GM20000 (cell line): ENCODE data around the gene CTXN1.

Experiments
- DNase-seq: peaks from one replicate; pipeline ENCODE4 v3.0.0; 2012; ENCODE audit warnings: low spot score
- TF ChIP-seq, protein P1 (sequence below): IDR thresholded peaks from 2 replicates; pipeline ENCODE4 v1.5.1; 2012; ENCODE audit warnings: mild to moderate bottlenecking, control low read depth; ENCODE audit errors: extremely low read depth, missing control alignments

The CTXN1 gene

DNA sequence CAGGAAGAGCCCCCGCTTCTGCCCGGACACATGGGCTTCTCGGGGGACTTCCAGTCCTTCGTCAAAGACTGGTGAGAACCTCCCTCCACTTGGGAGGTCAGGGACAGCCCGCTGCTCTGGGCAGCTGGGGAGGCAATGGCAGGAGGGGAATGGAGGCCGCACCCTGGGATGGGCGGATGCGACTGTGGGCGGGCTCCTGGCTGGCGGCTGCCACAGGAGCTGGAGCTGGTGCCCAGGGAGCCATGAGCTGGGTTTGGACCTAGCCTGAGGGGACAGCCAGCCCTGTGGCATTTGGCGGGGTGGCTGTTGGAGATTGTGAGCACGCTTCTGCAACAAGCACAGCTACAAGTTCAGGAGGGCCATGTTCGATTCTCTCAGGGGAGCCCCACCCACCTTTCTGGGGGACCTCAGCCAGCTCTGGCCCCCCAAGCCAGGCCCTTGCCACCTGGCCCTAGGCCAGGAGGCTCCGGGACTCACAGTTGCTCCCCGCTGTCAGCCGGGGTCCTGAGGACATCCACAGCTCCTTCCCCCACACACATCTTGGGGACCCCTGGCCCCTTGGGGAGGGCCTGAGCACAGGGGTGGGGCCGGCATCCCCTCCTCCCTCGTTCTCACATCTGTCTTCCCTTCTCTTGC lies 14.3 kb downstream of the CTXN1 start:
- no peak for DNase-seq
- TF ChIP-seq, protein P1, sequence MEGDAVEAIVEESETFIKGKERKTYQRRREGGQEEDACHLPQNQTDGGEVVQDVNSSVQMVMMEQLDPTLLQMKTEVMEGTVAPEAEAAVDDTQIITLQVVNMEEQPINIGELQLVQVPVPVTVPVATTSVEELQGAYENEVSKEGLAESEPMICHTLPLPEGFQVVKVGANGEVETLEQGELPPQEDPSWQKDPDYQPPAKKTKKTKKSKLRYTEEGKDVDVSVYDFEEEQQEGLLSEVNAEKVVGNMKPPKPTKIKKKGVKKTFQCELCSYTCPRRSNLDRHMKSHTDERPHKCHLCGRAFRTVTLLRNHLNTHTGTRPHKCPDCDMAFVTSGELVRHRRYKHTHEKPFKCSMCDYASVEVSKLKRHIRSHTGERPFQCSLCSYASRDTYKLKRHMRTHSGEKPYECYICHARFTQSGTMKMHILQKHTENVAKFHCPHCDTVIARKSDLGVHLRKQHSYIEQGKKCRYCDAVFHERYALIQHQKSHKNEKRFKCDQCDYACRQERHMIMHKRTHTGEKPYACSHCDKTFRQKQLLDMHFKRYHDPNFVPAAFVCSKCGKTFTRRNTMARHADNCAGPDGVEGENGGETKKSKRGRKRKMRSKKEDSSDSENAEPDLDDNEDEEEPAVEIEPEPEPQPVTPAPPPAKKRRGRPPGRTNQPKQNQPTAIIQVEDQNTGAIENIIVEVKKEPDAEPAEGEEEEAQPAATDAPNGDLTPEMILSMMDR: no peak

DNA sequence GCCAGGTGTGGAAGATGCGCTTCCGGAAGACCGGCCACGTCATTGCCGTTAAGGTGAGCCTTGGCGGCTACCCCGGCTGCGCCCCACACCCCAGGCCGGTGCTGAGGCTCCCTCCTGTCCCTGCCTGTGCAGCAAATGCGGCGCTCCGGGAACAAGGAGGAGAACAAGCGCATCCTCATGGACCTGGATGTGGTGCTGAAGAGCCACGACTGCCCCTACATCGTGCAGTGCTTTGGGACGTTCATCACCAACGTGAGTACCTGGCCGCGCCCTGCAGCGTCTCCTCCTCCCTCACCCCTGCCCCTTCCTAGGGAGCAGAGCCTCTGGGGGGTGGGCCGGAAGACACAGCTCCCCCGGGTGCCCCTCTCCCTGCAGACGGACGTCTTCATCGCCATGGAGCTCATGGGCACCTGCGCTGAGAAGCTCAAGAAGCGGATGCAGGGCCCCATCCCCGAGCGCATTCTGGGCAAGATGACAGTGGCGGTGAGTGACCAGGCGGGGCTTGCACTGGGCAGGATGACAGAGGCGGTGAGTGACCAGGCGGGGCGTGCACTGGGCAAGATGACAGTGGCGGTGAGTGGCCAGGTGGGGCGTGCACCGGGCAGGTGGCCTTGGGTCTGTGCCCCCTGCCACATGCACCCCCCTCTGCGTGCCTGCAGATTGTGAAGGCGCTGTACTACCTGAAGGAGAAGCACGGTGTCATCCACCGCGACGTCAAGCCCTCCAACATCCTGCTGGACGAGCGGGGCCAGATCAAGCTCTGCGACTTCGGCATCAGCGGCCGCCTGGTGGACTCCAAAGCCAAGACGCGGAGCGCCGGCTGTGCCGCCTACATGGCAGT lies 15.4 kb downstream of the CTXN1 start:
- TF ChIP-seq, protein P1: no peak
- DNase-seq: no peak

DNA sequence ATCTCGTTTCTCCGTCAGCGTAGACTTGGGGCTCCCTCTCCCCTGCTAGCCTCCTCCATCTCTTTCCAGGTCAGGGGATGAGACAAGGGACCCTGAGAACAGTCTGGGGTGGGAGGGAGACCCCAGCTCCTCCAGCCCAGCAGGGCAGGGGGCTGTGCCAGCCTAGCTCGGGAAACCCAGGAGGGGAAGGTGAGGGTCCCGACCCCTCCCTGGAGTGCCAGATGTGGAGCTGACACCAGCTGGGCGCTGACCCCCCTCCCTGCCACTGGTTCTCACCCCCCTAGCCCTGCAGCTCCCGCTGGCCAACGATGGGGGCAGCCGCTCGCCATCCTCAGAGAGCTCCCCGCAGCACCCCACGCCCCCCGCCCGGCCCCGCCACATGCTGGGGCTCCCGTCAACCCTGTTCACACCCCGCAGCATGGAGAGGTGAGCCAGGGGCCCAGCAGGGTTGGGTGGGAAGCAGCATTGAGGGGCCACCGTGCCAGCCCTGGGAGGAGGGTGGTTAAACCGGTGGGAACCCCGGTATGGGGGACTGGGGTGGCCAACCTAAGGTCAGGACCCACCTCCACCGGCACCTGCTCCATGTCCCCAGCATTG lies 16.4 kb downstream of the CTXN1 start:
- no peak for DNase-seq
- TF ChIP-seq, protein P1: no peak

DNA sequence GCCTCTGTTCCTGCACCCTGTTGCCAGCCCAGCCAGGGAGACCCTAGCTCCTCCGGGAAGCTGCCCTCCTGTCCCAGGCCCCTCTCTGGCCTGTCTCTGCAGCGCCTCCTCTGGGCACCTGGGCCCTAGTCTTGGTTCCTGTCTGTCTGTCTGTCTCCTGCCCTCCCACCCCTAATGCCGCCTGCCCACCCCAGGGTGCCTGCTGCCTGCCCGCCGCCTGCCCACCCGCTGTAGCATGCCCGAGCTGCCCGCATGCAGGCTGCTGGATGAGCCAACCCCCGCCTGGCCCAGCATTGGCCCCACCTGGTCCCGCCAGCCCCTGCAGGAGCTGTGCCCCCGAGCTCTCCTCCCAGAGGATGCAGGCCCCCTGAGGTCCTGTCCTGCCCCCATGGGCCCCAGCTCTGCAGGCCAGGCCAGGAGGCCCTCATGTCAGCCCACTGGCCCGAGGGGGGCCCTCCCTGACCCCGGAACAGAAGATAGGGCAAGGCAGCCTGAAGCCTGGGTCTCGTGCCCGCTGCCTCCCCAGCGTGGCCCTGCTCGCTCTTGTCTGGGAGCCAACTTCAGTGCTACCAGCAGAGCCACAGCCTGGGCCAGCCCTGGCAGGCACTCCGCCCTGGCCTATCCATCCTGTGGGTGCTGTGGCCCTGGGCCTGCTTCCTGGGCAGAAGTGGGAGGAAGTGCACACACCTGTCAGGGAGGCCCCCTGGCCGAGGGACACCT lies 17.0 kb downstream of the CTXN1 start:
- DNase-seq: no peak
- TF ChIP-seq, protein P1: no peak

DNA sequence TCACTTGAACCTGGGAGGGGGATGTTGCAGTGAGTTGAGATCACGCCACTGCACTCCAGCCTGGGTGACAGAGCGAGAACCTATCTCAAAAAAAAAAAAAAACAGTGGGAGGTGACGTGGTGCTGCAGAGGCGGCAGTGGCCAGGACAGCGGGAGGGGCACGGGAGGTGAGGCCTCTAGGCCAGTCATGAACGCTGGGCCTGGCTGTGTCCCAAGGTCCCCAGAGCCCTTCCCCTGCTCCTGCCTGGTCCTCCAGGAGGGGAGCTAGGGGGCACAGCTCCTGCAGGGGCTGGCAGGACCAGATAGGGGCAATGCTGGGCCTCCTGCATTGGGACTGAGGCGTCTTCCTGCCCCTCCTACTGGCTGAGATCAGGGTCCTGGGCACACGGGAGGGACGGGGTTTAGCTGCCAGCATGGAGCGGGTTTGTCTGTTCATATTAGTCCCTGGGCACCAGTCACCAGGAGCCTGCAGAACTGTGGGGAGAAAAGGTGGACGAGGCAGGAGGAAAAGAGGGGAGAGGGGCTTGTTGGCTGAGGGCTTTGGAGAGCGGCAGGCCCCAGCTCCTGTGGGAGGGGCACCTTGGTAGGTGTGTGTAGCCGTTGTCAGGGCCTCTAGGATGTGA lies 17.7 kb downstream of the CTXN1 start:
- TF ChIP-seq, protein P1: no peak
- DNase-seq: no peak

DNA sequence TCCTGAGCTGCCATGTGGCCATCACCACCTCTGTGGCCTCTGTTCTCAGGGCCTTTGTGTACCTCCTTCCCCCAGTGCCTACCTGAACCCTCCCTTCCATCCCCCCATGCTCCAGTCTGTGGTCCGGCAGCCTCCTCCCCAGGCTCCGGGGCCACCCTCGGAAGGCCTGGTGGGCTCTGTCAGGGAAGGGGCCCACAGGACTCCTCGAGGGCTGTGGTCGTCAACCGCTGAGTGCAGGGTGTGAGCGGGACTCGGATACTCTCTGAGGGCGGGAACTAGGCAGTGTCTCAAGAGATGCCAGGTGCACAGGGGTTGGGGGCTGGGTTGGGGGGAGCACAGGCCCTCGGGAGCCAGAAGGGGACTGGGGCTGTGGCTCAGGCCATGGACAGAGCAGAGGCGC lies 18.4 kb downstream of the CTXN1 start:
- no peak for DNase-seq
- TF ChIP-seq, protein P1: no peak

DNA sequence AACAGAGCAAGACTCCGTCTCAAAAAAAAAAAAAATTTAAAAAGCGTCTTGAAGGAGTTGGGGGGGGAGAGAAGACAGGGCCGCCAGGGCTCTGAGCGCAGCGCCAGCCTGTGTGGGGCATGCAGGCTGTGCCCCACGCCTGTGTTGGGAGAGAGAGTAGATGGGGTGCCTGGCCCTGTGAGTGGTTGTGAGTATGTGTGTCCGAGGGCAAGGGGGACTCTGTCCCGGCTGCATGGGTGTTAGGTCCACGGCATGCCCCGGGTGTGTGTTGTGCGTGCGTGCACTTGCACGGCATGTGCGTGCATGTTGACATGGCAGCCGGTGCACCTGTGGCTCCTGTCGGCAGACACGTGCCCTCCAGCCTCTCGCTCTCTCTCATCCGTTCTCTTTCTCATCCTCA lies 18.8 kb downstream of the CTXN1 start:
- DNase-seq: no peak
- TF ChIP-seq, protein P1: no peak
